Endothelial cell of umbilical vein (primary cell): Measurements from ENCODE around the gene EHD3. TPM values are rescaled to one million over a fixed set of nuclear protein-coding genes. Genes with fewer than 3 reads are reported as not detected.

ENCODE experiments used
- BruUV-seq: library from RNA; stranded (reverse); fragments of 400-500 nt; replicated peaks from 2 replicates; lab custom pipeline; 2021; lab: Mats Ljungman, UMichigan
- CTCF ChIA-PET: fragments of 300-600, 350-600 bp; sonication (Branson Sonifier 250); formaldehyde crosslinking; loops from one replicate; lab custom pipeline; 2021; ENCODE audit warnings: antibody characterized with exemption, inconsistent platforms; lab: Charles Lee
- POLR2A ChIA-PET: fragments of 300-600, 350-600 bp; sonication (Branson Sonifier 250); formaldehyde crosslinking; loops from one replicate; lab custom pipeline; 2021; ENCODE audit warnings: antibody characterized with exemption, inconsistent platforms; lab: Charles Lee
- DNase-seq: peaks from one replicate; pipeline ENCODE4 v3.0.0-alpha.2; 2011; ENCODE audit warnings: low read depth, low spot score
- FAIRE-seq: peaks from 2 replicates; lab custom pipeline; 2011; peaks lifted over from hg19 to GRCh38; lab: Jason Lieb, UNC
- H2AFZ ChIP-seq: 2 replicates; pipeline ENCODE4 v1.6.0; 2012; ENCODE audit warnings: low read depth, low read length, control low read depth, inconsistent platforms
- H3K27ac ChIP-seq: 2 replicates; pipeline ENCODE4 v1.5.1; 2011; ENCODE audit warnings: low read depth, mild to moderate bottlenecking, control low read depth, low read length, moderate library complexity; ENCODE audit not compliant: insufficient read depth
- H3K27me3 ChIP-seq, 2 experiments: 2 replicates each; pipeline versions ENCODE4 v1.6.0 to v1.6.1; 2011; ENCODE audit warnings: low read length in 2 of 2, mixed read lengths in 1 of 2; ENCODE audit not compliant: control insufficient read depth in 2 of 2, insufficient read depth in 2 of 2
- H3K36me3 ChIP-seq, 2 experiments: 2 replicates in 1 of 2; 3 replicates in 1 of 2; pipeline ENCODE4 v1.5.1; 2011; ENCODE audit warnings: low read length in 2 of 2, mild to moderate bottlenecking in 1 of 2, moderate library complexity in 1 of 2; ENCODE audit not compliant: control insufficient read depth in 2 of 2, insufficient read depth in 2 of 2; ENCODE audit errors: extremely low read depth in 1 of 2
- H3K4me1 ChIP-seq: 3 replicates; pipeline ENCODE4 v1.5.1; 2011; ENCODE audit warnings: mild to moderate bottlenecking, low read length; ENCODE audit not compliant: control insufficient read depth, insufficient read depth; ENCODE audit errors: extremely low read depth
- H3K4me2 ChIP-seq: 2 replicates; pipeline ENCODE4 v1.6.1; 2011; ENCODE audit warnings: low read length, control low read depth, mixed read lengths; ENCODE audit not compliant: insufficient read depth
- H3K4me3 ChIP-seq, 3 experiments: fragments of 200-600 bp in 1 of 3; sonication (generic), shearing (Covaris generic) in 1 of 3; replicated peaks in 1 of 3; 2 replicates each; pipeline ENCODE4 v1.5.1; 2011 to 2016; ENCODE audit warnings: control low read depth in 3 of 3, low read length in 3 of 3, mild to moderate bottlenecking in 2 of 3, inconsistent platforms in 1 of 3, low read depth in 1 of 3, moderate library complexity in 1 of 3; ENCODE audit not compliant: insufficient read depth in 1 of 3
- H3K79me2 ChIP-seq: 2 replicates; pipeline ENCODE4 v1.6.0; 2012; ENCODE audit warnings: low read length, inconsistent platforms; ENCODE audit not compliant: control insufficient read depth, insufficient read depth
- H3K9ac ChIP-seq: replicated peaks from 2 replicates; pipeline ENCODE3; 2011; ENCODE audit warnings: low read length, control low read depth; ENCODE audit not compliant: insufficient read depth; ENCODE audit errors: extremely low read depth
- H3K9me1 ChIP-seq: replicated peaks from 3 replicates; pipeline ENCODE4 v1.6.0; 2011; ENCODE audit warnings: mild to moderate bottlenecking, low read length; ENCODE audit not compliant: control insufficient read depth, insufficient read depth; ENCODE audit errors: extremely low read depth
- H3K9me3 ChIP-seq: replicated peaks from 2 replicates; pipeline ENCODE4 v1.5.1; 2012; ENCODE audit warnings: low read length, inconsistent platforms; ENCODE audit not compliant: control insufficient read depth, insufficient read depth
- H4K20me1 ChIP-seq: replicated peaks from 2 replicates; pipeline ENCODE3; 2011; ENCODE audit warnings: mild to moderate bottlenecking, low read length; ENCODE audit not compliant: control insufficient read depth, insufficient read depth; ENCODE audit errors: extremely low read depth
- GATA2 ChIP-seq: IDR thresholded peaks from 2 replicates; pipeline ENCODE4 v1.7.0; 2011; ENCODE audit warnings: low read depth, mild to moderate bottlenecking, moderate library complexity, mixed read lengths, low read length; ENCODE audit not compliant: insufficient read length, insufficient read depth
- JUN ChIP-seq: IDR thresholded peaks from 2 replicates; pipeline ENCODE4 v1.6.1; 2011; ENCODE audit warnings: borderline replicate concordance, low read depth; ENCODE audit not compliant: insufficient read length, insufficient read depth
- MYC ChIP-seq: IDR thresholded peaks from one replicate; pipeline ENCODE4 v1.6.1; 2011; ENCODE audit warnings: mild to moderate bottlenecking, low read depth, low read length
- POLR2A ChIP-seq: IDR thresholded peaks from 2 replicates; pipeline ENCODE4 v1.6.1; 2012; ENCODE audit warnings: low read depth, mild to moderate bottlenecking, control low read depth, low read length
- dilution Hi-C: fragments of 300-500 bp; cut with MboI; formaldehyde crosslinking; loops from one replicate; pipeline ENCODE4 v1.15.0; 2019; ENCODE audit warnings: low sequenced_read_pairs; ENCODE audit not compliant: extremely low pct_ligation_motif_present
- intact Hi-C: fragments of 100-400 bp; cut with micrococcal nuclease; formaldehyde crosslinking; loops from one replicate; pipeline ENCODE4 v1.10.0; 2022
- polyA plus RNA-seq, 4 experiments: library from polyadenylated mRNA; depleted of rRNA in 3 of 4; stranded (reverse) in 3 of 4; unstranded in 1 of 4; fragments of >200 nt; gene quantifications; 2 replicates each; pipeline versions ENCODE4 v1.2.1 to v1.2.3, GENCODE V29; 2011 to 2012; ENCODE audit warnings: missing spikeins in 1 of 4
- total RNA-seq: library from RNA; stranded (reverse); gene quantifications from 2 replicates; pipeline ENCODE4 v1.2.3, GENCODE V29; 2021
- TF ChIP-seq, protein P1 (sequence below), 2 donors: IDR thresholded peaks; 1 replicate in 1 of 2; 2 replicates in 1 of 2; pipeline ENCODE4 v1.5.1; 2011; ENCODE audit warnings: low read length in 2 of 2, mild to moderate bottlenecking in 2 of 2, moderate library complexity in 2 of 2, control low read depth in 1 of 2, inconsistent platforms in 1 of 2, low read depth in 1 of 2; ENCODE audit not compliant: insufficient read depth in 1 of 2; ENCODE audit errors: extremely low read depth in 1 of 2
- TF ChIP-seq, protein P2 (sequence below): IDR thresholded peaks from 2 replicates; pipeline ENCODE4 v1.6.1; 2011; ENCODE audit not compliant: insufficient read depth, insufficient read length

The EHD3 gene
- total and polyA plus RNA-seq, 2 donors (not counting 3 experiments of a cell fraction or from before 2014, with no cell fraction given): 6.5 to 12.1 TPM

DNA sequence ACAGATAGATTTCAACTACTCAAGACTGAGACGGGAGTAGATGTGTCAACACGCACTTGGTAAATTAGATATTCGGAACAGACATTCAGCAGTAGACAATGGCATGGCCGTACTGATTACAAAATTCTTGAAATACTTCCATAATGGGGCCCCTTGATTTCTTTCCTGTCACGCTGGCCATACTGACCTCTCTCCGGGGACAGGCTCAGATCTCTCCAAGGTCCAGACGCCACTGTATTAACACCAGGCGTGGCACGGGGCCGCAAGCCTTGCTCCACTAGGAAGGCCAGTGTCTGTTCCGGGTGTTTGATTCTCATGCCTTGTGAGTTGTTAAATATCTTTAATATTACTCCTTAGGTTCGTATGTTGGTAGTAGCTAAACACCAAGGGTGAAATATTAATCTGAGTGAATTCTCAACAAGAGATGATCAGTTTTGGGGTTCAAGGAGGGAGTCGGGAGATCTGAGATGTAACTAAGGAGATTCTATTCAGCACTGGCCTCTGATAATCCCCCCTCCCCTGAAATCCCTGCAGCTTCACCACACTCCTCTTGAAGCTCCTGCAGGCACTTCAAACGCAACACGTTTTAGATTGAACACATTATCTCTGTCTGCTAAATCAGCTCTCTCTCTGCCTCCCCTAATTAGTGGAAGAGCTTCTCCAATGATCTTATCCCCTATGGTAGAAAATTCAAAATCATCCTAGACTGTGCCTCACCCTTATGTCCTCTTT is 2.2 kb upstream of the EHD3 start:
- dilution Hi-C loops: no loop called here
- no peaks in the 10 kb centered on the region for H4K20me1 ChIP-seq
- no peak overlapping the region for H3K4me2 ChIP-seq
- H3K27me3 ChIP-seq: peaks cover 6 to 12% of the 10 kb centered on the region in 2 experiments
- H3K4me3 ChIP-seq: no peak overlapping the region
- no TSS peak for BruUV-seq
- no peaks in the 10 kb centered on the region for H3K9me1 ChIP-seq
- intact Hi-C loops: loop anchor here (5.0 kb wide), 2 partner anchors 36 to 519 kb away; no protein-coding TSS in a partner anchor
- no peaks in the 10 kb centered on the region for H3K79me2 ChIP-seq
- TF ChIP-seq, protein P1, sequence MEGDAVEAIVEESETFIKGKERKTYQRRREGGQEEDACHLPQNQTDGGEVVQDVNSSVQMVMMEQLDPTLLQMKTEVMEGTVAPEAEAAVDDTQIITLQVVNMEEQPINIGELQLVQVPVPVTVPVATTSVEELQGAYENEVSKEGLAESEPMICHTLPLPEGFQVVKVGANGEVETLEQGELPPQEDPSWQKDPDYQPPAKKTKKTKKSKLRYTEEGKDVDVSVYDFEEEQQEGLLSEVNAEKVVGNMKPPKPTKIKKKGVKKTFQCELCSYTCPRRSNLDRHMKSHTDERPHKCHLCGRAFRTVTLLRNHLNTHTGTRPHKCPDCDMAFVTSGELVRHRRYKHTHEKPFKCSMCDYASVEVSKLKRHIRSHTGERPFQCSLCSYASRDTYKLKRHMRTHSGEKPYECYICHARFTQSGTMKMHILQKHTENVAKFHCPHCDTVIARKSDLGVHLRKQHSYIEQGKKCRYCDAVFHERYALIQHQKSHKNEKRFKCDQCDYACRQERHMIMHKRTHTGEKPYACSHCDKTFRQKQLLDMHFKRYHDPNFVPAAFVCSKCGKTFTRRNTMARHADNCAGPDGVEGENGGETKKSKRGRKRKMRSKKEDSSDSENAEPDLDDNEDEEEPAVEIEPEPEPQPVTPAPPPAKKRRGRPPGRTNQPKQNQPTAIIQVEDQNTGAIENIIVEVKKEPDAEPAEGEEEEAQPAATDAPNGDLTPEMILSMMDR (IDR thresholded peaks at IDR 0.05; ENCODE audit: extremely low read depth in 1 of 2, insufficient read depth in 1 of 2, low read depth in 1 of 2, low read length in 2 of 2): no peak
- no peak for TF ChIP-seq GATA2
- TF ChIP-seq MYC: no peak
- TF ChIP-seq, protein P2, sequence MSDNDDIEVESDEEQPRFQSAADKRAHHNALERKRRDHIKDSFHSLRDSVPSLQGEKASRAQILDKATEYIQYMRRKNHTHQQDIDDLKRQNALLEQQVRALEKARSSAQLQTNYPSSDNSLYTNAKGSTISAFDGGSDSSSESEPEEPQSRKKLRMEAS: no peak
- no peak for TF ChIP-seq POLR2A
- no peak for TF ChIP-seq JUN
- no peaks in the 10 kb centered on the region for H3K9me3 ChIP-seq
- H3K36me3 ChIP-seq: no peaks in the 10 kb centered on the region
- H3K9ac ChIP-seq: no peak overlapping the region
- CTCF ChIA-PET: no interaction called here
- POLR2A ChIA-PET: no interaction called here
- no peak overlapping the region for H2AFZ ChIP-seq
- H3K27ac ChIP-seq: no peak overlapping the region
- H3K4me1 ChIP-seq: peaks cover 4% of the 10 kb centered on the region
- FAIRE-seq (no peak), DNase-seq (no peak)
